ENCODE measurements around the gene GABBR2.
"Not testable (repeated sequence)": the region's sequence is repeated elsewhere in the genome, so short reads cannot be mapped to it uniquely, and the experiment has no call there.

GABBR2 gene

GRCh38 chr9:98591696-98592095 is 117.0 kb downstream of the GABBR2 start:
- H3K4me3 ChIP-seq (ENCODE audit: low read depth, low read length): no peak overlapping the region
- no peak for TF ChIP-seq CTCF (conservative IDR thresholded peaks at IDR 0.05; ENCODE audit: low read depth, low read length)
- no peak for DNase-seq (ENCODE audit: low read depth)

- no peak overlapping the region for H3K4me3 ChIP-seq (ENCODE audit: low read depth, low read length)
- no peak for DNase-seq (ENCODE audit: low read depth)
- TF ChIP-seq CTCF (conservative IDR thresholded peaks at IDR 0.05; ENCODE audit: low read depth, low read length): no peak
Observed at GRCh38 chr9:98590101-98590500, 118.6 kb downstream of the GABBR2 start.

GRCh38 chr9:98589102-98589501 is 119.6 kb downstream of the GABBR2 start:
- TF ChIP-seq CTCF (conservative IDR thresholded peaks at IDR 0.05; ENCODE audit: low read depth, low read length): no peak
- H3K4me3 ChIP-seq (ENCODE audit: low read depth, low read length): no peak overlapping the region
- no peak for DNase-seq (ENCODE audit: low read depth)

GRCh38 chr9:98584853-98585438 is 123.8 kb downstream of the GABBR2 start:
- H3K4me3 ChIP-seq (ENCODE audit: low read depth, low read length); DNase-seq (ENCODE audit: low read depth): not testable (repeated sequence)

GRCh38 chr9:98584059-98584458 is 124.7 kb downstream of the GABBR2 start:
- DNase-seq (ENCODE audit: low read depth): no peak
- TF ChIP-seq CTCF (conservative IDR thresholded peaks at IDR 0.05; ENCODE audit: low read depth, low read length): no peak
- no peak overlapping the region for H3K4me3 ChIP-seq (ENCODE audit: low read depth, low read length)

GRCh38 chr9:98583417-98583816 is 125.3 kb downstream of the GABBR2 start:
- TF ChIP-seq CTCF (conservative IDR thresholded peaks at IDR 0.05; ENCODE audit: low read depth, low read length): no peak
- H3K4me3 ChIP-seq (ENCODE audit: low read depth, low read length): no peak overlapping the region
- DNase-seq (ENCODE audit: low read depth): no peak

GRCh38 chr9:98580956-98581355 is 127.8 kb downstream of the GABBR2 start:
- H3K4me3 ChIP-seq (ENCODE audit: low read depth, low read length): no peak overlapping the region
- no peak for DNase-seq (ENCODE audit: low read depth)
- TF ChIP-seq CTCF (conservative IDR thresholded peaks at IDR 0.05; ENCODE audit: low read depth, low read length): no peak
